Iris pigment epithelial cell (primary cell): ENCODE results near the gene RFNG.

Experiments
- DNase-seq: peaks from one replicate; pipeline ENCODE4 v3.0.0-alpha.2; 2011; ENCODE audit warnings: low read depth

RFNG gene

GRCh38 chr17:82089723-82090548, 38.3 kb upstream of the RFNG start:
- DNase-seq = no peak

GRCh38 chr17:82088838-82089722, 37.5 kb upstream of the RFNG start:
- no peak for DNase-seq

- no peak for DNase-seq
Observed at GRCh38 chr17:82087961-82088837, 36.6 kb upstream of the RFNG start.

GRCh38 chr17:82086941-82087906, 35.6 kb upstream of the RFNG start:
- DNase-seq = no peak

GRCh38 chr17:82085931-82086764, 34.5 kb upstream of the RFNG start:
- no peak for DNase-seq

- DNase-seq = no peak
Observed at GRCh38 chr17:82085031-82085861, 33.6 kb upstream of the RFNG start.

GRCh38 chr17:82084373-82085030, 32.9 kb upstream of the RFNG start:
- DNase-seq = no peak

- no peak for DNase-seq
Observed at GRCh38 chr17:82083533-82084359, 32.1 kb upstream of the RFNG start.

- no peak for DNase-seq
Observed at GRCh38 chr17:82083009-82083408, 31.4 kb upstream of the RFNG start.

- no peak for DNase-seq
Observed at GRCh38 chr17:82082456-82082855, 30.8 kb upstream of the RFNG start.

- no peak for DNase-seq
Observed at GRCh38 chr17:82081966-82082365, 30.4 kb upstream of the RFNG start.

GRCh38 chr17:82081546-82081945, 29.9 kb upstream of the RFNG start:
- no peak for DNase-seq

- no peak for DNase-seq
Observed at GRCh38 chr17:82080789-82081464, 29.3 kb upstream of the RFNG start.

GRCh38 chr17:82080048-82080788, 28.6 kb upstream of the RFNG start:
- no peak for DNase-seq

GRCh38 chr17:82079001-82079677, 27.5 kb upstream of the RFNG start:
- DNase-seq = no peak

GRCh38 chr17:82078433-82078832, 26.8 kb upstream of the RFNG start:
- DNase-seq = no peak
